Coronary artery (tissue), 2 donors: Measurements from ENCODE around the gene TBL1X.

Experiments
- DNase-seq: peaks from one replicate; pipeline ENCODE4 v3.0.0-alpha.2; 2017; ENCODE audit warnings: low spot score
- H3K27ac ChIP-seq, 2 donors: fragments of 200-600 bp; sonication (generic); one replicate each; pipeline ENCODE4 v1.5.1; 2016 to 2019
- H3K4me3 ChIP-seq: fragments of 200-600 bp; sonication (generic); 2 replicates; pipeline ENCODE4 v1.5.1; 2016; ENCODE audit warnings: mild to moderate bottlenecking, moderate library complexity
- TF ChIP-seq, protein P1 (sequence below): fragments of 200-600 bp; sonication (generic); IDR thresholded peaks from one replicate; pipeline ENCODE4 v1.5.1; 2019; ENCODE audit warnings: antibody characterized with exemption

Gene TBL1X

DNA sequence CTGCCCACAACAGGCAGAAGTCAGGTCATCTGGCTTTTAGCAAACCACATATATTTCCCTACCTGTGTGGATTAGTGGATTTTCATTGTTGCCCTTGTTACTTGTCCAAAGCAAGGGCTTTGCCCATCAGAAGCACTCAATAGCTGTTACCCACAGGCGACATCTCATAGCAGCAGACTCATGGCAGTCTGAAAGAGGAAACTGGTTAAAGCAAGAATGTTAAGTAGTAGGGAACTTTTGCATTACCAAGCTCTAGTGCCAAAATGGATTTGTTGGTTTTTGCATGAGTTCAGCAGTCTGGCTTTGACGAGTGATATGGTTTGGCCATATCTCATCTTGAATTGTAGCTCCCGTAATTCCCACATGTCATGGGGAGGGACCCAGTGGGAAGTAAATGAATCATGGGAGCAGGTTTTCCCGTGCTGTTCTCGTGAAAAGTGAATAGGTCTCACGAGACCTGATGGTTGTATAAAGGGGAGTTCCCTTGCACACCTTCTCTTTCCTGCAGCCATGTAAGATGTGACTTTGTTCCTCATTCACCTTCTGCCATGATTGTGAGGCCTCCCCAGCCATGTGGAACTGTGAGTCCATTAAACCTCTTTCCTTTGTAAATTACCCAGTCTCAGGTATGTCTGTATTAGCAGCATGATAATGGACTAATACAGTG is 192.9 kb downstream of the TBL1X start:
- no peak for DNase-seq
- H3K4me3 ChIP-seq, result no peak overlapping the region
- TF ChIP-seq, protein P1, sequence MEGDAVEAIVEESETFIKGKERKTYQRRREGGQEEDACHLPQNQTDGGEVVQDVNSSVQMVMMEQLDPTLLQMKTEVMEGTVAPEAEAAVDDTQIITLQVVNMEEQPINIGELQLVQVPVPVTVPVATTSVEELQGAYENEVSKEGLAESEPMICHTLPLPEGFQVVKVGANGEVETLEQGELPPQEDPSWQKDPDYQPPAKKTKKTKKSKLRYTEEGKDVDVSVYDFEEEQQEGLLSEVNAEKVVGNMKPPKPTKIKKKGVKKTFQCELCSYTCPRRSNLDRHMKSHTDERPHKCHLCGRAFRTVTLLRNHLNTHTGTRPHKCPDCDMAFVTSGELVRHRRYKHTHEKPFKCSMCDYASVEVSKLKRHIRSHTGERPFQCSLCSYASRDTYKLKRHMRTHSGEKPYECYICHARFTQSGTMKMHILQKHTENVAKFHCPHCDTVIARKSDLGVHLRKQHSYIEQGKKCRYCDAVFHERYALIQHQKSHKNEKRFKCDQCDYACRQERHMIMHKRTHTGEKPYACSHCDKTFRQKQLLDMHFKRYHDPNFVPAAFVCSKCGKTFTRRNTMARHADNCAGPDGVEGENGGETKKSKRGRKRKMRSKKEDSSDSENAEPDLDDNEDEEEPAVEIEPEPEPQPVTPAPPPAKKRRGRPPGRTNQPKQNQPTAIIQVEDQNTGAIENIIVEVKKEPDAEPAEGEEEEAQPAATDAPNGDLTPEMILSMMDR, result no peak
- no peak overlapping the region for H3K27ac ChIP-seq

DNA sequence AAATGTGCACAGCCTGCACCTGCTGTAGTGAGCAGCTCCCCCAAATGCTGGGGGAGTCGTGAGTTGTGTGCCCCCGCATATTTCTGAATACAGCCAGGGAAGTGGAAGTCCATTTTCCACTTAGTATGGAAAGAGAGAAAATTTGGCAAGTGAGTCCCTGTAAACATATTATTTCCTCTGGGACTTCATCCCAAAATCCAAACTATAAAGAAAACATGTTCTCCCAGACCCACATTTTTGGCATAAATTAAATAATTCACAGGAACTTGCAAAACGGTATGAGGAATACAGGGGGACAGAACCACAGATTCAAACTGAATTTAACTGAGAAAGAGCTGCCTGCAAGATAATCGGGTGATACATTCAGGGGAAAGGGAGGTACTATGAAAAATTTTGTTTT is 193.6 kb downstream of the TBL1X start:
- TF ChIP-seq, protein P1, result no peak
- no peak overlapping the region for H3K27ac ChIP-seq
- H3K4me3 ChIP-seq, result no peak overlapping the region
- DNase-seq, result no peak

DNA sequence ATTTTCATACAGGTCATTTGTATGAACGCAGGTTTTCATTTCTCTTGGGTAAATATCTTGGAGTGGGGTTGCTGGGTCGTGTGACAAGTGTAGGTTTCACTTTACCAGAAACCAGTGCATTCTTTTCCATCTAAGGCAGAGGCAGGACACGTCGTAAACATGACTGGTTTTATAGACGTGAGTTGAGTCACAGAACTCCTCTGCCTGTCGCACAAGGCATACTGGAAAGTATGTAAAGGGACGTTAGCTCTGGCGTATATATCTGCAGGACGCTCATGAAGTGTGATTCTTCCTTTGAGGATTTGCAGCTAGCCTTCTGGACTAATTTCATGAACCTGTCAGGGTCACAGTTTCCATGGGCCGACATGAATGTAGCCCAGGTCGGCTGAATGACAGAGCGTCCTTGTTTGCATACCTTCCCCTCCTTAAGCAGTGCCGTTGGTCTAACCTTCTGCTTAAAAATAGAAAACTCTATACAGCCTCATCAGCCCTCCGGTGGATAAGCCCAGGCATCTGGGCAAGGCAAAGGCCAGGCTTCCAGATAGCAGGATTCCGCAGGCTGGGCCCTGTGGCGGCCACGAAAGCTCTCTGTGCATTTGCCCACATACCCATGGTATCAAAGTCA is 194.8 kb downstream of the TBL1X start:
- no peak for DNase-seq
- no peak overlapping the region for H3K27ac ChIP-seq
- H3K4me3 ChIP-seq, result no peak overlapping the region
- TF ChIP-seq, protein P1, result no peak

DNA sequence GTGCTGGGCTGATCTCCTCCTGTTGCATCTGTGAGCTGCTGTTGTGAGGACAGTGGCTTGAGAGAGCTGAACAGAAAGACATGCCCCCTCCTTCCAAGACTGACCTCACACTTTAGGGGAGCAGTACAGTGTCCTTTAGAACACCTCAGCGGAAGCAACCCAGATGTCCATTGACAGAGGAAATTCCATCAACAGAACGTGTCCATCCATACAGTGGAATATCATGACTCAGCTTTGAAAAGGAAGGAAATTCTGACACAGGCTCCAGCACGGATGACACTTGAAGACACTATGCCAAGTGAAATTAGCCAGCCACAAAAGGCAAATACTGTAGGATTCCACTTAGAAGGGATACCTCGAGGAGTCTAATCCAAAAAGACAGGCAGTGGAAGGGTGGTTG is 197.3 kb downstream of the TBL1X start:
- TF ChIP-seq, protein P1, result no peak
- peak; percentile 19 for DNase-seq
- Histone ChIP-seq H3K4me3 (no peak overlapping the region), H3K27ac (no peak overlapping the region)

DNA sequence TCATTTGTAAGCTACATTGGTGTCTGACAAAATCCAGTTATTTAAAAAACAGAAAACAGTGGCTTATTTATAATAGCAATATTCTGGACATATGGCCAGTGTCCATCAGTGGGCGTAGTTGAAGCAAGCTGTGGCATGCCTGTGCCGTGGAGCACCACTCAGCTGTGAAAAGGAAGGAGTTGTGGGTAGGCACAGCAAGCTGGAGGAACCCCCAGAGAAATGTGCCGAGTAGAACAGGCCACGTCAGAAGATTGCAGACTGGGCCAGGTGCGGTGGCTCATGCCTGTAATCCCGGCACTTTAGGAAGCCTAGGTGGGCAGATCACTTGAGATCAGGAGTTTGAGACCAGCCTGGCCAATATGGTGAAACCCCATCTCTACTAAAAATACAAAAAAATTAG is 198.4 kb downstream of the TBL1X start:
- TF ChIP-seq, protein P1, result no peak
- no peak overlapping the region for H3K4me3 ChIP-seq
- no peak overlapping the region for H3K27ac ChIP-seq
- peak; percentile 29 for DNase-seq

DNA sequence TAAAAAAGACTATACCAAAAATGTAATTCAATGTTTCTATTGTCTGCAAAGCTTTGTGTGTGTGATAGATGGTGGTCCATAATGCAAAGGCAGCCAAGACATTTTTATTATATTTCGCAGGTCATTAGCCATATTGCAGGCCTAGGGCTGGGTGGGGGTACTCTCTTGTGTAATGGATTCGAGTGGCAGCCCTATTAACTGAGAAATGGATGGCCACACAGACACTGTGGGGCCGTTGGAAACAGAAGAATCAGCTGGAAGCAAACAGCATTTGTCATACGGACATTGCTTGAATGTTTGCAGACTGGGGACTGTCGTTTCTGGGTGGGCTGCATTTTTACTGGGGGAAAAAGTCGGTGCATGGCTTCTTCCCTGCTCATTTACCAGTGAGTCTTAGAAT is 199.4 kb downstream of the TBL1X start:
- no peak for DNase-seq
- Histone ChIP-seq H3K4me3 (no peak overlapping the region), H3K27ac (no peak overlapping the region)
- TF ChIP-seq, protein P1, result no peak

DNA sequence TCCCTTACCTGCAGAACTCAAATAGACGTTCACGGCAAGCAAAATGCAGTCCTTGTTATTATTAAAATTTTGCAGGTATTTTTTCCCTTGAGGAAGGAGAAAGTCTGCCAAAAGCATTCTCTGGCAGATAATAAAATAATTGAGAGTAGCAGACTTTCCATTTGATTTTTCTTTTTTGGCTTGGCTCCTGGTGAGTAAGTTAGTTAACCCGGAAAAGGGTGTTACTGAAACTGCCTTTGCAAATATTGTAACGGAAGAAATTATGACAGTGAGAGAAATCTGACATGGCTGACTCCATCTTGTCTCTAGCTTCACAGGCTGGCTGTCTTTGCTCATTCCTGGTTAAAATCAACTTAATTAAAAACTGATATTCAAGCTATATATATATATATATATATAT is 200.3 kb downstream of the TBL1X start:
- H3K4me3 ChIP-seq, result no peak overlapping the region
- no peak for DNase-seq
- H3K27ac ChIP-seq, result no peak overlapping the region
- TF ChIP-seq, protein P1, result no peak
